Measurements from ENCODE around the gene PARD3.

PARD3 gene

GRCh38 chr10:34188221-34188620, 626.9 kb downstream of the PARD3 start:
- H3K4me1 ChIP-seq (ENCODE audit: insufficient read depth, low read length) = no peaks in the 10 kb centered on the region
- H4K20me1 ChIP-seq (ENCODE audit: insufficient read depth, low read length) = no peaks in the 10 kb centered on the region
- H3K79me2 ChIP-seq (ENCODE audit: insufficient read depth, low read length) = no peaks in the 10 kb centered on the region

DNA sequence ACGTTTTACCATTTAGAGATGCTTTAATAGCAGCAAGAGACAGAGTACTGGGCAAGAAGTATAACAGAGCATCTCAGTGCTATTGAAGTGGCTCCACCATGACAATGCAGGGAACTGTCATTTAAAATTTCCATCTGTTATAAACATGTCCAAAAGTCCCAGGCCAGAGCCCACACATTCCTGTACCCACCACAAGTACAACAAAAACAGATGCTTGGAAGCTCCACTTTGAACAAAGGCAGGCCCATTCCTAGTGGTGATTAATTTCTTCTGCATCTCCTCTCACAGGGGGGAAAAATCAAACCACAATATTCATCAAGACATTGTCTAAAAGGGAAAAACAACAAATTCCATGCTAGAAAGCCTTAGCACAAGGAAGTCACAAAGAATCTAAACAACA, 627.9 kb downstream of the PARD3 start:
- DNase-seq = no peak
- no peak overlapping the region for H3K4me2 ChIP-seq (ENCODE audit: insufficient read depth, low read length)
- ATAC-seq (ENCODE audit: insufficient read depth, low read depth) = no peak
- H3K9ac ChIP-seq (ENCODE audit: low read depth, low read length) = no peak overlapping the region
- H3K36me3 ChIP-seq (ENCODE audit: insufficient read depth, low read length) = no peaks in the 10 kb centered on the region
- H3K9me3 ChIP-seq (ENCODE audit: insufficient read depth, low read length, severe bottlenecking) = no peaks in the 10 kb centered on the region
- H3K4me3 ChIP-seq (ENCODE audit: low read depth in 1 of 2, low read length in 2 of 2) = no peak overlapping the region
- H4K20me1 ChIP-seq (ENCODE audit: insufficient read depth, low read length) = no peaks in the 10 kb centered on the region
- no peaks in the 10 kb centered on the region for H3K4me1 ChIP-seq (ENCODE audit: insufficient read depth, low read length)
- H3K79me2 ChIP-seq (ENCODE audit: insufficient read depth, low read length) = no peaks in the 10 kb centered on the region
- TF ChIP-seq EZH2 (IDR thresholded peaks at IDR 0.05; ENCODE audit: borderline replicate concordance, low read depth, low read length, severe bottlenecking) = no peak
- TF ChIP-seq, protein P1, sequence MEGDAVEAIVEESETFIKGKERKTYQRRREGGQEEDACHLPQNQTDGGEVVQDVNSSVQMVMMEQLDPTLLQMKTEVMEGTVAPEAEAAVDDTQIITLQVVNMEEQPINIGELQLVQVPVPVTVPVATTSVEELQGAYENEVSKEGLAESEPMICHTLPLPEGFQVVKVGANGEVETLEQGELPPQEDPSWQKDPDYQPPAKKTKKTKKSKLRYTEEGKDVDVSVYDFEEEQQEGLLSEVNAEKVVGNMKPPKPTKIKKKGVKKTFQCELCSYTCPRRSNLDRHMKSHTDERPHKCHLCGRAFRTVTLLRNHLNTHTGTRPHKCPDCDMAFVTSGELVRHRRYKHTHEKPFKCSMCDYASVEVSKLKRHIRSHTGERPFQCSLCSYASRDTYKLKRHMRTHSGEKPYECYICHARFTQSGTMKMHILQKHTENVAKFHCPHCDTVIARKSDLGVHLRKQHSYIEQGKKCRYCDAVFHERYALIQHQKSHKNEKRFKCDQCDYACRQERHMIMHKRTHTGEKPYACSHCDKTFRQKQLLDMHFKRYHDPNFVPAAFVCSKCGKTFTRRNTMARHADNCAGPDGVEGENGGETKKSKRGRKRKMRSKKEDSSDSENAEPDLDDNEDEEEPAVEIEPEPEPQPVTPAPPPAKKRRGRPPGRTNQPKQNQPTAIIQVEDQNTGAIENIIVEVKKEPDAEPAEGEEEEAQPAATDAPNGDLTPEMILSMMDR (IDR thresholded peaks at IDR 0.05; ENCODE audit: borderline replicate concordance, extremely low read depth, low read length, poor library complexity, severe bottlenecking) = no peak
- no peaks in the 10 kb centered on the region for H3K27me3 ChIP-seq (ENCODE audit: insufficient read depth, low read length, poor library complexity)
- H3K27ac ChIP-seq (ENCODE audit: low read length) = no peak overlapping the region
- no peak overlapping the region for H2AFZ ChIP-seq (ENCODE audit: low read depth, low read length)

More at GRCh38 chr10:34188221-34188620, 626.9 kb downstream of the PARD3 start:
- H3K9ac ChIP-seq (ENCODE audit: low read depth, low read length) = no peak overlapping the region
- ATAC-seq (ENCODE audit: insufficient read depth, low read depth) = no peak
- H3K4me3 ChIP-seq (ENCODE audit: low read depth in 1 of 2, low read length in 2 of 2) = no peak overlapping the region
- no peaks in the 10 kb centered on the region for H3K9me3 ChIP-seq (ENCODE audit: insufficient read depth, low read length, severe bottlenecking)
- no peaks in the 10 kb centered on the region for H3K36me3 ChIP-seq (ENCODE audit: insufficient read depth, low read length)
- TF ChIP-seq EZH2 (IDR thresholded peaks at IDR 0.05; ENCODE audit: borderline replicate concordance, low read depth, low read length, severe bottlenecking) = no peak
- no peak overlapping the region for H3K27ac ChIP-seq (ENCODE audit: low read length)
- no peak overlapping the region for H2AFZ ChIP-seq (ENCODE audit: low read depth, low read length)
- H3K27me3 ChIP-seq (ENCODE audit: insufficient read depth, low read length, poor library complexity) = no peaks in the 10 kb centered on the region
- no peak for DNase-seq
- H3K4me2 ChIP-seq (ENCODE audit: insufficient read depth, low read length) = no peak overlapping the region

- Histone ChIP-seq H3K36me3 (ENCODE audit: insufficient read depth, low read length) (no peaks in the 10 kb centered on the region), H3K27me3 (ENCODE audit: insufficient read depth, low read length, poor library complexity) (no peaks in the 10 kb centered on the region), H3K4me1 (ENCODE audit: insufficient read depth, low read length) (no peaks in the 10 kb centered on the region), H3K4me3 (ENCODE audit: low read depth in 1 of 2, low read length in 2 of 2) (no peak overlapping the region), H4K20me1 (ENCODE audit: insufficient read depth, low read length) (no peaks in the 10 kb centered on the region), H3K4me2 (ENCODE audit: insufficient read depth, low read length) (no peak overlapping the region), H2AFZ (ENCODE audit: low read depth, low read length) (no peak overlapping the region), H3K79me2 (ENCODE audit: insufficient read depth, low read length) (no peaks in the 10 kb centered on the region), H3K9ac (ENCODE audit: low read depth, low read length) (no peak overlapping the region), H3K9me3 (ENCODE audit: insufficient read depth, low read length, severe bottlenecking) (no peaks in the 10 kb centered on the region), H3K27ac (ENCODE audit: low read length) (no peak overlapping the region)
- DNase-seq = no peak
- TF ChIP-seq, protein P1 (IDR thresholded peaks at IDR 0.05; ENCODE audit: borderline replicate concordance, extremely low read depth, low read length, poor library complexity, severe bottlenecking) = no peak
- no peak for TF ChIP-seq EZH2 (IDR thresholded peaks at IDR 0.05; ENCODE audit: borderline replicate concordance, low read depth, low read length, severe bottlenecking)
- no peak for ATAC-seq (ENCODE audit: insufficient read depth, low read depth)
These were observed 628.4 kb downstream of the PARD3 start for GRCh38 chr10:34186745-34187144.

DNA sequence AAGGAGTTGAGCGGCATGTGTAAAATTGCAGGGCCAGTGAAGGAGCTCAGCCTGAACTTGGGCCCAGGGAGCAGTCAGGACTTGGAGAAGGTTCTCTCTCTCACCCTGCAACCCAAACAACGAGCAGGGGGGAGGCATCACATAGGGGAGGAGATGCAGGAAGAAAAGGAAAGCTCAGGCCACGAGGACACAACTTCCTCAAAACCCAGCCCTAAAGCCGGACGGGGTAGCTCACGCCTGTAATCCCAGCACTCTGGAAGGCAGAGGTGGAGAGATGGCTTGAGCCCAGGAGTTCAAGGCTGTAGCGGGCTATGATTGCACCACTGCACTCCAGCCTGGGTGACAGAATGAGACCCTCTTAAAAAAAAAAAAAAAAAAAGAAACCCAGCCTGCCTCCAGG, 629.1 kb downstream of the PARD3 start:
- H3K4me2 ChIP-seq (ENCODE audit: insufficient read depth, low read length) = no peak overlapping the region
- TF ChIP-seq, protein P1 (IDR thresholded peaks at IDR 0.05; ENCODE audit: borderline replicate concordance, extremely low read depth, low read length, poor library complexity, severe bottlenecking) = no peak
- no peak for TF ChIP-seq EZH2 (IDR thresholded peaks at IDR 0.05; ENCODE audit: borderline replicate concordance, low read depth, low read length, severe bottlenecking)

More for the DNA sequence above, 629.1 kb downstream of the PARD3 start:
- no peak for ATAC-seq (ENCODE audit: insufficient read depth, low read depth)
- H3K9me3 ChIP-seq (ENCODE audit: insufficient read depth, low read length, severe bottlenecking) = no peaks in the 10 kb centered on the region
- no peaks in the 10 kb centered on the region for H3K79me2 ChIP-seq (ENCODE audit: insufficient read depth, low read length)
- H3K4me1 ChIP-seq (ENCODE audit: insufficient read depth, low read length) = no peaks in the 10 kb centered on the region
- no peaks in the 10 kb centered on the region for H3K27me3 ChIP-seq (ENCODE audit: insufficient read depth, low read length, poor library complexity)
- no peaks in the 10 kb centered on the region for H4K20me1 ChIP-seq (ENCODE audit: insufficient read depth, low read length)
- no peak overlapping the region for H3K4me3 ChIP-seq (ENCODE audit: low read depth in 1 of 2, low read length in 2 of 2)
- no peak overlapping the region for H3K27ac ChIP-seq (ENCODE audit: low read length)
- no peak overlapping the region for H3K9ac ChIP-seq (ENCODE audit: low read depth, low read length)
- DNase-seq = no peak
- H2AFZ ChIP-seq (ENCODE audit: low read depth, low read length) = no peak overlapping the region
- H3K36me3 ChIP-seq (ENCODE audit: insufficient read depth, low read length) = no peaks in the 10 kb centered on the region
